GM03348 (cell line): ENCODE results near the gene PRKAG2.

ENCODE experiments used
- DNase-seq: peaks from one replicate; pipeline ENCODE4 v3.0.0; 2012; ENCODE audit warnings: low spot score

PRKAG2 gene

DNA sequence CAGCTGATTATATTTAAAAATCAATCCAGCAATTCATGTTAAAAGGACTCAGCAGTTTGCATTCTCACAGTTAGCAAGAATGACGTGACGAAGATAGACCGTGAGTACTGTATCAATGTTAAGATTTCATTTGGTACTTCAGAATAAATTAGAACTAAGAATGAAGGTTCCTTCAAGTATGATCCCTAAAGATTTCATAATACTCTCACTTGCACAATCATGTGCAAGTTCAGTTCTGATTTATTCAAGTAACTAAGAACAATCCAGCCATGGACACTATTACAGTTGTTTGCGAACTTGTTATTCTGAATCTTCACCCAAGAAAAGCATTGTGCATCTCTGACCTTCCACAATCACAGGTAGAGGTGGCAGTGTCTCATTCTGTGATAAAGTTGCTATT is 365.0 kb downstream of the PRKAG2 start:
- no peak for DNase-seq

DNA sequence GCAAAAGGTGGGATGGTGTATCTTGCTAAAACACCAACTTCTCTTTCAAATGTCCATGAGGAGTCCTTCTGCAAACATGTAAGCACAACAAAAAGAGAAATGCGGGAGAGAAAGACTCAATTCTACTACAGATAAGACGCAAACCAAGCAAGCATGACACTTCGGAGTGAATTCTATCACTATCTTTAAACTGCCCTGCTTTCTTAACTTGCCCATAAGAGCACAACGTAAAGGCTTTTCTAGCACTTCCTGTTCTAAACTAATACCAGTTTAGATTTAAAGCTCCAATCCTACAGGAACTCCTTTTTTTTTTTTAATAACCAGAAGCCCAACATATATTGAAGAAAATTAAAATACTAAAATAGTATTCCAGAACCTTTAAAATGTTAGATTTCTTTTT is 365.6 kb downstream of the PRKAG2 start:
- DNase-seq, result no peak

DNA sequence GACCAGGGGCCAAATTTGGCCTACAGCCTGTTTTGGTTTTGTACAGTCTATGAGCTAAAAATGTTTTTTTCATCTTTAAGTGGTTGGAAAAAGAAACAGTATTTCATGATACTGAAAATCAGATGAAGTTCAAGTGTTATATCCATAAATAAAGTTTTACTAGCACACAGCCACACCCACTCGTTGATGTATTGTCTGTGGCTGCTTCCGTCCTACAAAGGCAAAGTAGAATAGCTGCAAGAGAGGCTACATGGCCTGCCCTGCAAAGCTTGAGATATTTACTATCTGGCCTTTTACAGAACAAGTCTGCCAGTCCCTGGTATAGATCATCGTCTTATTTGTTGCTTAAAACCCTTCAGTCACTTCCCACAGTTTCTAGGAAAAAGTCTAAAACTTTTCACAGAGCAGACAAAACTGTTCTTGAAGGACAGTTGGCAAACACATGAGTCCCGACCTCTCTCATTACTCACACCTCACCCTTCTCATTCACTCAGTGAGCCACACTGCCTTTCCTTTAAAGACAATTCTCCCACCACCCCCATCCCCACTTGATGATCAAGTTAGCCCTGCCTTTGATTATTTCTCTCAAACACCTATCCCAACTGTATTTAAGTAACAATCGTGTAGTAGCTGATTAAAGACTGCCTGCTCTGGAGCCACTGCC is 367.1 kb downstream of the PRKAG2 start:
- DNase-seq, result no peak

DNA sequence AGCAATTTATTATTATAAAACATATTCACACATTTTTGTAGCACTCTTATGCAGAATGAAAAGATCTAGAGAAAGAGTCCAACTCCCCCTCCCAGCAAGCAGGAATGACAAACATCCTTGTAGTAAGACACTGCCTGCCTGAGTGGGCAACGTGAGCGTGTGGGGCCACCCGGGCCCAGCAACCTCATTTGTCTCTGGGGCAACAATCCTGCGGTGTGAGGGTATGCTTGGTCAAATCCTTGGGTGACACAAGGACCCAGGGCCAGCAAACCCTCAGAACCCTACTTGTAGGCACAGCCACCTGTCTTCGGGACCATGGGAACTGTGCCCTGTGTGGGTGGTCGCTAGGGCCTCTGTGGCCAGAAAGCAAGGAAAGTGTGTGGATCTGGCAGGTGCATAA is 367.9 kb downstream of the PRKAG2 start:
- no peak for DNase-seq

DNA sequence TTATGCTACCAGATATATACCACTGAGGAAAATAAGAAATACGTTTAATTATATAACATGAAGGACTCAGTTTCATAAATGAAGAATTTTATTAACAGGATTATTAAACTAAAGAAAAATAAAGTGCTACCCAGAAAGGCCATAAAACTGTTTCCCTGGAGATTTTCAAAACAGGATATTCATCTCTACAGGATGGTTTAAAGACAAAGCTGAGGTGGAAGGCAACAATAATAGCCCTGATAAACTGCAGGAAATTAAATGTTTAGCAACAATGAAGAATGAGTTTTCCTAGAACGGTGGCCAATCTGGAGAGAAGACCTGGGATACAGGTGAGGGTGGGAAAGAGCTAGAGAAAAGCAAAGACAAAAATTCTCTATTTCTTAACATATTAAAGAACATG is 369.1 kb downstream of the PRKAG2 start:
- no peak for DNase-seq

DNA sequence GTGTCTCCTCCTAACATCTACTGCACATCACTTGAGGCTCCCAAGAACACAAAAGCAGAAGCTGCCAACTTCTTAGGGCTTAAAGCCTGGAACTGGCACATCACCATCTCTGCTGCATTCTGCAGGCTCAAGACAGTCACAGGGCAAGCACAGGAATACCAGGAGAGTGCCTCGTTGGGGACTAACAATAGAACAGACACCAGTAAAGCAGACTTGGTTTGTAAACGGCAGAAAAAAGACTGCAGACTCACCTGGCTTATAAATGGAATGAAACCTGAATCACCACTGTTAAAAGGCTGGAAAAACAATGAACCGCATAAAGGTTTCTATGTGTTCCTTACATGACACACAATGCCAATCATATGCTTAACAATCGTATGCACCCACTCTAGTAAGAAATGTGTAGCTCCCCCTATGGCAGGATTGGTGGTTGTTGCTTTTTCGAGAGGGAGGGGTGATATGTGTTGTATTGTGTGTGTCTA is 370.0 kb downstream of the PRKAG2 start:
- no peak for DNase-seq
